Activated CD4-positive, alpha-beta T cell treated with anti-CD3 and anti-CD28 coated beads for 4 hours (primary cell): Measurements from ENCODE around the gene PHF20.
"Not testable (repeated sequence)": the region's sequence is repeated elsewhere in the genome, so short reads cannot be mapped to it uniquely, and the experiment has no call there.

Experiments
- DNase-seq, 2 donors: peaks; one replicate each; pipeline ENCODE4 v3.0.0-alpha.2; 2020

PHF20 gene

GRCh38 chr20:35739294-35740163 lies 32.3 kb upstream of the PHF20 start:
- DNase-seq: no peak

GRCh38 chr20:35741892-35742740 lies 29.7 kb upstream of the PHF20 start, which contains the start of gene RBM39:
Gene RBM39 (minus strand): TSS chr20:35742260. CDS start chr20:35740874, 1,386 bp downstream.
- peak; percentile 99 to 100 for DNase-seq

GRCh38 chr20:35742741-35743523 lies 28.9 kb upstream of the PHF20 start:
- DNase-seq: no peak

GRCh38 chr20:35743693-35744491 lies 27.9 kb upstream of the PHF20 start:
- no peak for DNase-seq

GRCh38 chr20:35744492-35744841 lies 27.3 kb upstream of the PHF20 start:
- not testable (repeated sequence) for DNase-seq

- no peak for DNase-seq
Measured at GRCh38 chr20:35750611-35751010, 21.2 kb upstream of the PHF20 start.

- no peak for DNase-seq
Measured at GRCh38 chr20:35756404-35756803, 15.4 kb upstream of the PHF20 start.

- no peak for DNase-seq
Measured at GRCh38 chr20:35757098-35757705, 14.6 kb upstream of the PHF20 start.

- not testable (repeated sequence) for DNase-seq
Measured at GRCh38 chr20:35761548-35761947, 10.3 kb upstream of the PHF20 start.

GRCh38 chr20:35762461-35762860 lies 9.4 kb upstream of the PHF20 start:
- no peak for DNase-seq

- not testable (repeated sequence) for DNase-seq
Measured at GRCh38 chr20:35764936-35765335, 6.9 kb upstream of the PHF20 start.

GRCh38 chr20:35766843-35767242 lies 5.0 kb upstream of the PHF20 start:
- no peak for DNase-seq

- DNase-seq: peak; percentile 49 to 58
Measured at GRCh38 chr20:35767683-35768481, 3.9 kb upstream of the PHF20 start.

GRCh38 chr20:35768731-35769664 lies 2.8 kb upstream of the PHF20 start:
- DNase-seq: peak; percentile 11 to 18

GRCh38 chr20:35771367-35771688 lies 487 bp upstream of the PHF20 start:
- no peak for DNase-seq

GRCh38 chr20:35772563-35773058 lies 796 bp downstream of the PHF20 start:
- DNase-seq: no peak

GRCh38 chr20:35773154-35773751 lies 1.4 kb downstream of the PHF20 start:
- DNase-seq: peak; percentile 13 to 29

- DNase-seq: no peak
Measured at GRCh38 chr20:35774391-35774790, 2.6 kb downstream of the PHF20 start.

- no peak for DNase-seq
Measured at GRCh38 chr20:35776513-35777101, 4.8 kb downstream of the PHF20 start.
